HTR-8/SVneo (cell line): Measurements from ENCODE around the gene MAPK8IP3.

Experiments
- DNase-seq: peaks from one replicate; pipeline ENCODE4 v3.0.0; 2011; ENCODE audit warnings: low spot score, mixed read lengths; ENCODE audit not compliant: insufficient read length
- FAIRE-seq: peaks from 2 replicates; lab custom pipeline; 2011; peaks lifted over from hg19 to GRCh38; lab: Jason Lieb, UNC

Gene MAPK8IP3

DNA sequence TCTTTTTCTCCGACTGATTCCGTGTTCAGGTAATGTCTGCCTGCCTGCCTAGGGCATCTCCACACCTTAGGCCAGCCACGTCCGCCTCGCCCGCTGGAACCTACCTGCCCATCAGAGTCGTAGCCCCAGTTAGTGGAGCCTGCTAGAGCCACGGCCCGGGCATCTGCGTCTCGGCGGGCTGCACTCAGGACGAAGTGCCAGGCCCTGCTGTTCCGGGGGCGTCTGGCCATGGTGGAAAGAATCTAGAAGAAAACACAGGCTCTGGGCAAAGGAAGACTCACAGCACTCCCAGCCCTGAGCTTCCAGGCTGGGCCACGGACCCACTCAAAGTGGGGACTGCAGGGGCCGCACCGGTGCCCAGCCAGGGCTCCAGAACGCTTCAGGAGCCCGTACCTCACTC is 75.3 kb downstream of the MAPK8IP3 start:
- DNase-seq (no peak), FAIRE-seq (no peak)

DNA sequence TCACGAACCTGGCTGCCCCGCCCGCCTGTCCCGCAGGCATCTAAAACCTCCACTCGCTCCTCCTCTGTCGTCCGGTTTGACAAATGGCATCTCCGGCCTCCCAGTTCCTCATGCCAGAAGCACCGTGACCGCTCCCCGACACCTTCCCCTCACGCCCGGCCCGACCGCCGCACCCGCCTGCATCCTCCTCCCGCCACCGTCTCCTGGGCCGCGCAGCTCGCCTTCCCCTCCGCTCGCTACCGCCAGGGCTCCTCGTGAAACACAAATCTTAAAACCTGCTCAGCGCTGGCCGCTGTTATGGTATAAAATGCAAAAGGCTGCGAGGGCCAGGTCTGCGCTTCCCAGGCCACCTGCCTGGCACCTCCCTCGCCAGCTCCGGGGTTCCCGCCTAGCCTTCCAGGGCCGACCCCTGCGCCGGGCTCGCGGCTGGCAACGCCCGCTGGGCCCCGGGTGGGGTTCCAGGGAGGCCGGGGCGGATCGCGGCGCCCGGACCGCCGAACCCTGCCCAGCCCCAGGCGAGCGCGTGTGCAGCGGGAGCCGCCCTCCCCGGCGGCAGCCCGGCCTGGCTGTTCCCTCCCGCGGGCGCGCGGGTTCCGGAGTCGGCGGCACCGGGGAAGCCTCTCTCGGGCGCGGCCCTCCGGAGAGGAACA is 75.9 kb downstream of the MAPK8IP3 start:
- FAIRE-seq (no peak), DNase-seq (no peak)

DNA sequence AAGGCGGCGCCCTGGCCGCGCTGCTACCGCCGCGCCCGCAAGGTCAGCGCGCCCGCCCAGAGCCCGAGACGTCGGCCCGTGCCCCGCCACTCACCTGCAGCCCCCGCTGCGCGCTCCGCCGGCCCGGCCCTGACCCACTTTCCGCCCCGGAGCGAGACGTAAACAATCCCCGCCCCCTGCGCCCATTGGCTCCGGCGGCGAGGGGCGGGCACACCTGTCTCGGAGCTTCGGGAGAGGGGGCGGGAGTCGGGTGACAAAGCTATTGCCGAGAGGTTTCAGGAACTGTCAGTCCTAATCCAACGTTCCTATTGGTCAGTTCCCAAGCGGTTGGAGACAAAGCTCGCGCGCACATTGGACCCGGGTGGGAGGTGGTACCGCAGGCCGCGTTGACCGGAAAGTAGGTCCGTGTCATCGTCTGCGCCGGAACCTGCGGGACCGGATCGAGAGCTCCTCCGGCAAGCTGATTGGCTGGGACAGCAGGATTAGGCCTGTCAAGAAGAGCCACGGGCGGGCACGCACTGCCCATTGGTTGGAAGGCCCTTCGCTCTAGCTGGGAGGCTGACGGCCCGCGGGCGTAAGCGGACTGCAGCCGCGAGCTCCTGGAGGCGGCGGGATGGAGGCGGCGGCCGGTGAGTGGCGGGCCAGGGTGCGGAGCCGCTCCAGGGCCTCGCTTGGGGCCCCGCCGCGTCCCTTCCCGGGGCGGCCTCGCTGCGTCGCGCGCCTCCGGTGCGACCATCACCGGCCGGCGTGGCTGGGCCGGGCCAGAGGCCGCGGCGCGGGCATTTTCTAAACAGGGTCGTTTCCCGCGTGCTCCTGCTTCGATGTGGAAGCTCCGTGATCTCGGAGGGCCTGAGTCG is 76.6 kb downstream of the MAPK8IP3 start, which contains the start of the genes NUBP2 and SPSB3:
NUBP2 (plus strand) TSS at position 553 of the 857 bp plus-strand sequence; CDS start at position 614, 61 bp downstream.
SPSB3 (minus strand) TSS at position 164 of the 857 bp plus-strand sequence. CDS start 1,088 bp downstream, outside the sequence.
- peak; percentile 99 for FAIRE-seq
- DNase-seq, result peak; percentile 99

DNA sequence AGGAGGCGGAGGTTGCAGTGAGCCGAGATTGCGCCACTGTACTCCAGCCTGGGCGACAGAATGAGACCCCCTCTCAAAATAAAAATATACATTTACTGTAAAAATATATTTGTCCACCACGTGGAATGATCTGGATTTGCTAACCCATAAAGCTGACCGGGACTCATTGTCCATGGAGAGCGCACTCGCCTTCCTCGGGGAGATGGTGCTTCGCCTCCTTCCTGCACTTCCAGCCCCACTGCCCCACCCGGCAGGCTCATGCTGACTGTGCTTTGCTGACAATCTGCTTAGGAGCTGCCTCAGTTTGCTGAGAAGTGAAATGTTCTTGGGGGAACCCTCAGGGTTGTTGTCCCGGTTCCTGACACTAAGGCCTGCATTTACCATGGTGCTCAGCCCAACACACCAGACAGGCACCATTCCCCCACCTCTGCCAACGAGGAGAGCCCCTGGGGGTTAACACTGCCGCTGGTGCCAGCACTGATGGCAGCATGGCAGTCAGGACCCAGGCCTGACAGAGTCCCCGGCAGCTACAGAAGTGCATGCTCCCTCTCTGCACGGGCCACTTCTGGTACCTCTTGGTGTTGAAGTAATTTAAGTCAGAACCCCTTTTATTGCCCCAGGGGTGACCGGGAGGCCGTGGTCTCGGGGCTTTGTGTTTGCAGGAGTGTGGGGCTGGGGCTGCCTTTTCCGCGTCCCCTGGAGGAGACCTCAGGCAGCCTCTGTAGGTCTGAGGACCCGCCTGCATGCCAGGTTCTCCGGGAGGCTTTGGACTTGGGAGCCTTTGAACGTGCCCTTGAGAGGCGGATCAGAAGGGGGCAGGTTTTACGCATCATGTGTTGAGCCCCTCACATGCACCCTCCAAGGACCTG is 79.2 kb downstream of the MAPK8IP3 start:
- DNase-seq, result no peak
- no peak for FAIRE-seq

DNA sequence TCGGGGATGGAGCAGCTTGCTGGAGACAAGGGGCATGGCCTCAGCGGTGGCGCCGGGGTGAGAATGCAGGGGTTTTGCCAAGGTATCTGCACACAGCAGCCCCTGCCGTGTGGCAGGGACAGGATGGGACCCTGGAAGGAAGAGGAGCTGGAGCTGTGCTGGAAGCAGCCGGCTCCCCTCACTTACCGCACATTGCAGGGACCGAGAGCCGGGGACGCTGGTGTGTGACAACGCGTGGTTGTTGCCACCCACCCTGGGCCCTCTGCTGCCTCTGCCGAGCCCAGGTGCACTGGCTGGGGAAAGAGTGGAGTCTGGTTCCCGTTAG is 79.8 kb downstream of the MAPK8IP3 start:
- DNase-seq (no peak), FAIRE-seq (no peak)

DNA sequence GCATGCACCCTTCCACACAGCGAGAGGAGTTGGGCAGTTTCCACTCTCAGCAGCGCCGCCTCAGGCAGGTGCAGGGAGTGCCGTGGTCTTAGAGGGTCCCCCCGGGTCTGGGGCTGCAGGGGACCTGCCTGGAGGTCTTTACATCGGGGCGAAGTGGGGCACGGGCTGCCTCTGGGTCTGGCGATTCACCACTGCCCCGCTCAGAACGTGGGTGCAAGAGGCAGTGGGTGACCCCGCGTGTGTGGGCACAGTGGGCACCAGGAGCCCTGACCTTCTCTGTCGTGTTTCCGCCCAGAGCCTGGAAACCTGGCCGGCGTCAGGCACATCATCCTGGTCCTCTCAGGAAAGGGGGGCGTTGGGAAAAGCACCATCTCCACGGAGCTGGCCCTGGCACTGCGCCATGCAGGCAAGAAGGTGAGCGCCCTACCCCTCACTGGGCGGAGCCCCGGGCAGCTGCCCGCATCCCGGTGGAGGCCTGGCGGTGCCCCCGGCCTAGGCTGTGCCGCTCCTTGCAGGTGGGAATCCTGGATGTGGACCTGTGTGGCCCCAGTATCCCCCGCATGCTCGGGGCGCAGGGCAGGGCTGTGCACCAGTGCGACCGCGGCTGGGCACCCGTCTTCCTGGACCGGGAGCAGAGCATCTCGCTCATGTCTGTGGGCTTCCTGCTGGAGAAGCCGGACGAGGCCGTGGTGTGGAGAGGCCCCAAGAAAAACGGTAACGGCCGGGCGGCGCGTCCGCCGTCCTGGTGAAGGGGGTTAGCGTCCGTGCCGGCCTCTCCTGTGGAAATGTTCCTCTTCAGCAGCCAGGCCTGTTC is 80.5 kb downstream of the MAPK8IP3 start:
- no peak for FAIRE-seq

GRCh38 chr16:1787056-1787321 is 81.0 kb downstream of the MAPK8IP3 start:
- DNase-seq (no peak), FAIRE-seq (no peak)

More for the DNA sequence above, 80.5 kb downstream of the MAPK8IP3 start:
- no peak for DNase-seq

GRCh38 chr16:1787322-1788094 is 81.5 kb downstream of the MAPK8IP3 start:
- DNase-seq (no peak), FAIRE-seq (no peak)

DNA sequence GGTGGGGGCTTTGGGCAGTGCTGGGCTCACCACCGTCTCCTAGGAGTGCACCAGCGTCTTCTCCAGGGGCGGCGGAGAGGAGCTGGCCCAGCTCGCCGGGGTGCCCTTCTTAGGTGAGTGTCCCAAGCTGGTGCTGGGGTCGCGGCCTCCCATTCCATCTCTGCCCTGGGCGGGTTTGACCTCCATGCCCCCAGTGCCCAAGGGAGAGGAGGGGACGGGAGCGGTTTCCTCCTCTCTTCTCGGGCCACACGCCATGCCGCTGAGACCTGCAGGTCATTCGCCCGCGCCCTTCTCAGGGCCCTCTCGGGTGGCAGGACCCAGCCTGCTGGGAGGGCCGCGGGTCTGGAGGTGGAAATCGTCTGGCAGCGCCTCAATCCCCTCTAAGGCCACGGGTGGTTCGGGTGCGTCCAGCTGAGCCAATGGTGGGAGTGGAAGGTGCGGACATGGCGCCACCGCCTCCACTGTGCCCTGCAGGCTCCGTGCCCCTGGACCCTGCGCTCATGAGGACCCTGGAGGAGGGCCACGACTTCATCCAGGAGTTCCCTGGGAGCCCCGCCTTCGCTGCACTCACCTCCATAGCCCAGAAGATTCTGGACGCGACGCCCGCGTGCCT is 82.2 kb downstream of the MAPK8IP3 start:
- no peak for DNase-seq
- no peak for FAIRE-seq

GRCh38 chr16:1788708-1789100 is 82.7 kb downstream of the MAPK8IP3 start:
- DNase-seq, result no peak
- FAIRE-seq, result no peak

DNA sequence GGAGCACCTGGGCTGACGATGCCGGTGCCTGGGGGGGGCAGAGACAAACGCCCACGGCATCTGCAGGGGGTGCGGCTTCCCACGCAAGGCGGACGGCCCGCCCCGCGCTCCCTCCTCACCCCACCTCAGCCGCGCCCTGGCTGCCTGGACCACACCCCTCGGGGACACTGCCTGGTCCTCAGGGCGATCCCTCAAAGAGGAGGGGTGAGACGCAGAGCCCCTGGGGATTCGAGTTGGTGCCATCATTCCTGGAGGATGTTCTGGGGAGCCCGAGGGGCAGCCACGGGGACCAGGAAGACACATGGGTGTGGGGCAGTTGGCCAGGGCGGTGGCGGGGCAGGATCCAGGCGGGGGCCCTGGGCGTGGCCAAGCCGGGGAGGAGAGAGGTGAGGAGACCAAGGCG is 83.6 kb downstream of the MAPK8IP3 start:
- DNase-seq, result no peak
- FAIRE-seq, result no peak

DNA sequence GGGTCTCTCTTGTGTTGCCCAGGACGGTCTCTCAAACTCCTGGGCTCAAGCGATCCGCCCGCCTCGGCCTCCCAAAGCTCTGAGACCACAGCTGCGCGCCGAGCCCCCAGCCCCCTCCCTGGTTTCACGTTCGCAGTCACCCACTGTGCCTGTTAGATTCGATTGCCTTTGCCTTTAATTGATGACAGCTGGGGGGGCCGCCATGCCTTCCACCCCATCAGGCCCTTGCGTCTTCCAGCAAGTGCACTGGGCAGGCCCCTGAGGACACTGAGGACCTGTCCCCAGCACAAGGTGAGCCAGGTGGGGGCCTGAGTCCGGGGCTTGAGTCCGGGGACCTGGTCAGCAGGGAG is 84.2 kb downstream of the MAPK8IP3 start:
- FAIRE-seq, result no peak
- DNase-seq, result no peak

DNA sequence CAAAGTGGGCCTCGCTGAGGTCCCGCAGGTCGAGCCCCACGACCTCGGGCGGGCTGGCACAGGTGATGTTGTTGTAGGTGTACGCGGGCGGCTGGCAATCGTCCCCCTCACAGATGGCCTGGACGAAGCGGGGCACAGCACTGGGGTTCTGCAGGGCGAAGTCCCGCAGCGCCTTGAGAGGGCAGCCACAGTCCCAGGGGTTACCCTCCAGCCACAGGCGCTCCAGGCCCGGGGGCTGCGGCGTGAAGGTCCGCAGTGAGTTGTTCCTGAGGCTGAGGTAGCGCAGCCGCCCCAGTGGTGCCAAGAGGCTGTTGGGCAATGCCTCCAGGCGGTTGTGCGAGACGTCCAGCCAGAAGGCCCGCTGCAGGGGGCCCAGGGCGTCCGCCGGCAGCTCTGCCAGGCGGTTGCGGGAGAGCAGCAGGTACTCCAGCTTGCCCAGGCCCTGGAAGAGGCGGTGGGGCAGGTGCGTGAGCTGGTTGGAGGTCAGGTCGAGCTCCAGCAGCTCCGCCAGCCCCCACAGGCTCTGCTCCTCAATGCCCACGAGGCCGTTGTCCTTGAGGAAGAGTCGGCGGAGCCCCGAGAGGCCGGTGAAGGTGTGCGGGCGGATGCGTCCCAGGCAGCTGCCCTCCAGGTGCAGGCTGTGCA is 84.7 kb downstream of the MAPK8IP3 start:
- no peak for FAIRE-seq
- no peak for DNase-seq

GRCh38 chr16:1791256-1791942 is 85.4 kb downstream of the MAPK8IP3 start:
- FAIRE-seq (no peak), DNase-seq (no peak)

DNA sequence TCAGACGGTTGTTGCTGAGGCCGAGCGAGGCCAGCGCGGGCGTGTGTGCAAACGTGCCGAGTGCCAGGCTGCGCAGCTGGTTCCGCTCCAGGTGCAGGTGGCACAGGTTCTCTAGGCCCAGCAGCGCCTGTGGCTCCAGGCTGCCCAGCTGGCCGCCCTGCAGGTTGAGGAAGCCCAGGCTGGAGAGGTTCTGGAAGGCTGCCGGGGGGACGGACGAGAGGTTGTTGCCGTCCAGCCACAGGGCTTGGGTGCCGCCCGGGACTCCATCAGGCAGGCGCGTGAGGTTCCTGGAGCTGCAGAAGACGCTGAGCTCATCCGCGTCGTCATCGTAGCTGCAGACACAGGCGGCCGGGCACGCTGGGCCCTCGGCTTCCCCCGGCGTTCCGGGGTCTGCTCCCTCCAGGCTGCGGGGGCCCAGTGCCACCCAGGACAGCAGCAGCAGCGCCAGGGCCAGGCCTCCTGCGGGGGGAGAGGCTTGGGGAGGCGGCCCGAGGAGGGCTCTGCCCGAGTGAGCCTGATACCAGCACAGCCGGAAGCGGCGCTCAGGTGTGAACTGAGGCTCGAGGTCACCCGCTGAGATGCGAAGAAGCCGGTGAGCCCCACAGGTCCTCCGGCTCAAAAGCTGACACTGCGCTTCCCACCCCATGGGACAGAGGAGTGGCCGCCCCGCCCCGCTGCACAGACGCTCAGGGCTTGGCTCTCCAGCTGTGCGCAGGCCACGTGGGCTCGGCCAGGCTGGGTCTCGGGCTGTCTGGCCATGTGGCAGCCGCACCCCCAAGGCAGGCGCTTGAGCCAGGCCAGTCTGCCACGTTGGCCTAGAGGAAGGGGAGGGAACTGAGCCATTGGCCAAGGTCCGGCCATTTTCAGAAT is 86.2 kb downstream of the MAPK8IP3 start:
- FAIRE-seq (no peak), DNase-seq (no peak)

GRCh38 chr16:1792836-1793577 is 87.0 kb downstream of the MAPK8IP3 start:
- DNase-seq, result no peak
- no peak for FAIRE-seq
